Nephron progenitor cell (in vitro differentiated cells): Measurements from ENCODE around the gene TLL1.

Experiments
- DNase-seq: peaks from one replicate; pipeline ENCODE4 v3.0.0; 2021
- H3K27ac Mint-ChIP-seq: 2 replicates; pipeline ENCODE4 v1.8.0; 2021; ENCODE audit warnings: mild to moderate bottlenecking, moderate library complexity, mixed read lengths
- H3K27me3 Mint-ChIP-seq: 2 replicates; pipeline ENCODE4 v1.8.0; 2021; ENCODE audit warnings: mild to moderate bottlenecking, low read depth, mixed read lengths; ENCODE audit not compliant: poor library complexity
- H3K36me3 Mint-ChIP-seq: 2 replicates; pipeline ENCODE4 v1.8.0; 2021; ENCODE audit warnings: low read depth, mixed read lengths
- H3K4me1 Mint-ChIP-seq: 2 replicates; pipeline ENCODE4 v1.8.0; 2021; ENCODE audit warnings: mixed read lengths
- H3K4me3 Mint-ChIP-seq: 2 replicates; pipeline ENCODE4 v1.8.0; 2021; ENCODE audit warnings: mild to moderate bottlenecking, moderate library complexity, mixed read lengths
- H3K9me3 Mint-ChIP-seq: 2 replicates; pipeline ENCODE4 v1.8.0; 2021; ENCODE audit warnings: mild to moderate bottlenecking, moderate library complexity, mixed read lengths
- TF ChIP-seq, protein P1 (sequence below): fragments of 200-600 bp; sonication (generic); IDR thresholded peaks from 2 replicates; pipeline ENCODE4 v1.5.0; 2021; ENCODE audit warnings: antibody characterized with exemption

TLL1 gene

DNA sequence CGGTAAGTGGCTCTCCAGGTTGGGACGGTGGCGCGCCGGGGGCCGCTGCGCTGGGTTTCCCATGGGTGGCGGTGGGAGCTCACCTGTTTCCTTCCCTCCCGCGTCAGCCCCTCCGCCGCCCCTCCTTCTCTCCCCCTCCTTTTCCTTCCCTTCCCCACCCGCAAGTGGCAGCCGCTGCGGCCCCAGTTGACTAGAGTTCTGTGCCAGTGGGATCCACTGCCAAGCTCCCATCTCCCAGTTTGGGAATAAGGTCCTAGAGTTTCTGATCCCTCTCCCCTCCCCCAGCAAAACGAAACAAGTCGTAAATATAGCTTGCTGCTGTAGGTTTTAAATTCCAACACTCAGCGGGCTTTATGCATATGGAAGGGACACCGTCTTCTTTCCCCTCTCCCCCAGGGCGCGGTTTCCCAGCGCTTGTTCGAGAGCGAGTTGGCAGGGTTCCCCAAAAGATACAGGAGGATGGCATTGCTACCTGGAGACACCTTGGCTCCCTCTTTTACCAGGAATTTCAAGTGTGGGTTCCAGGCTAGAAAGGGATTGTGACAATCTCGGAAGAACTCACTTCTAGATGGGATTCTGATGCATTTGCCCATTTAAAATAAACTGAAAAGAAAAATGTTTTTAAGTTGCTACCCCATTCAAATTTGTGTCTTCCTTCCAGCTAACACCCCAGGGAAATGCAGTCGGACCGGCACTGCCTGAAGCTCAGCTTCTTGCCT, 1.2 kb downstream of the TLL1 start:
- peak; percentile 18 for DNase-seq
- TF ChIP-seq, protein P1, sequence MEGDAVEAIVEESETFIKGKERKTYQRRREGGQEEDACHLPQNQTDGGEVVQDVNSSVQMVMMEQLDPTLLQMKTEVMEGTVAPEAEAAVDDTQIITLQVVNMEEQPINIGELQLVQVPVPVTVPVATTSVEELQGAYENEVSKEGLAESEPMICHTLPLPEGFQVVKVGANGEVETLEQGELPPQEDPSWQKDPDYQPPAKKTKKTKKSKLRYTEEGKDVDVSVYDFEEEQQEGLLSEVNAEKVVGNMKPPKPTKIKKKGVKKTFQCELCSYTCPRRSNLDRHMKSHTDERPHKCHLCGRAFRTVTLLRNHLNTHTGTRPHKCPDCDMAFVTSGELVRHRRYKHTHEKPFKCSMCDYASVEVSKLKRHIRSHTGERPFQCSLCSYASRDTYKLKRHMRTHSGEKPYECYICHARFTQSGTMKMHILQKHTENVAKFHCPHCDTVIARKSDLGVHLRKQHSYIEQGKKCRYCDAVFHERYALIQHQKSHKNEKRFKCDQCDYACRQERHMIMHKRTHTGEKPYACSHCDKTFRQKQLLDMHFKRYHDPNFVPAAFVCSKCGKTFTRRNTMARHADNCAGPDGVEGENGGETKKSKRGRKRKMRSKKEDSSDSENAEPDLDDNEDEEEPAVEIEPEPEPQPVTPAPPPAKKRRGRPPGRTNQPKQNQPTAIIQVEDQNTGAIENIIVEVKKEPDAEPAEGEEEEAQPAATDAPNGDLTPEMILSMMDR, result no peak
- Mint-ChIP-seq H3K27ac (no peak overlapping the region), H3K4me1 (peaks cover 26% of the 10 kb centered on the region), H3K27me3 (peaks cover 82% of the 10 kb centered on the region), H3K9me3 (no peaks in the 10 kb centered on the region), H3K36me3 (no peaks in the 10 kb centered on the region), H3K4me3 (peak overlapping the region; percentile 81)

DNA sequence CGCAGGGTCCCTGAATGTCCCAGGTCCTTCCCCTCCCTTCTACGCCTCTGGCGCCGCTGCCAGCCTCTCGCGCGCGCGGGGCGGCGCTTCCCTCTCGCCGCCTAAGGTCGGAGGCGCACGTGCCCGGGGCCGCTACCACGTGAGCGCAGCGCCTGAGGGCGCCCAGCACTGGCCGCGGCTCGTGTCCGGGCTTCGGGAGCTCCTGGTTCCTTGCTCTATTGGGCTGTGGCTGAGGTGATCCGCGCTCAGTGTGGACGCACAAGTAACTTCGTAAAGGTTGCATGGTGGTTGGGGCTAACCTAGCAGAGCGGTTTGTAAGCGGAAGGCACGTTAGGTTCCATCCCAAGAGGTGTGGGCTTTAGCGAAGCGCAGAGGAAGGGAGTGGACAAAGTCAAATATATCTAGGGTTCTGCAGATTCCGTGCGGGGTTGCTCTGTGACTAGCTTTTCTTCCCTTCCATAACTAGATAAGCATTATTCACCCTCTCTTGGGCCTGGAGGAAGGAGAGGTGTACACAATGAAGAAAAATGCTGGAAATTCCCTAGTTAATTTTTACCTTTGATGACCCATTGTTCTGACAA, 1.8 kb downstream of the TLL1 start:
- peaks cover 76% of the 10 kb centered on the region for H3K27me3 Mint-ChIP-seq
- H3K27ac Mint-ChIP-seq, result no peak overlapping the region
- TF ChIP-seq, protein P1, result no peak
- DNase-seq, result peak; percentile 60
- H3K36me3 Mint-ChIP-seq, result no peaks in the 10 kb centered on the region
- H3K9me3 Mint-ChIP-seq, result no peaks in the 10 kb centered on the region
- H3K4me1 Mint-ChIP-seq, result peaks cover 26% of the 10 kb centered on the region
- peak overlapping the region; percentile 81 for H3K4me3 Mint-ChIP-seq

GRCh38 chr4:165875446-165875845, 2.4 kb downstream of the TLL1 start:
- Mint-ChIP-seq H3K27me3 (peaks cover 73% of the 10 kb centered on the region), H3K27ac (no peak overlapping the region), H3K4me3 (peak overlapping the region; percentile 81), H3K4me1 (peaks cover 26% of the 10 kb centered on the region), H3K9me3 (no peaks in the 10 kb centered on the region), H3K36me3 (no peaks in the 10 kb centered on the region)
- no peak for DNase-seq
- TF ChIP-seq, protein P1, result no peak

DNA sequence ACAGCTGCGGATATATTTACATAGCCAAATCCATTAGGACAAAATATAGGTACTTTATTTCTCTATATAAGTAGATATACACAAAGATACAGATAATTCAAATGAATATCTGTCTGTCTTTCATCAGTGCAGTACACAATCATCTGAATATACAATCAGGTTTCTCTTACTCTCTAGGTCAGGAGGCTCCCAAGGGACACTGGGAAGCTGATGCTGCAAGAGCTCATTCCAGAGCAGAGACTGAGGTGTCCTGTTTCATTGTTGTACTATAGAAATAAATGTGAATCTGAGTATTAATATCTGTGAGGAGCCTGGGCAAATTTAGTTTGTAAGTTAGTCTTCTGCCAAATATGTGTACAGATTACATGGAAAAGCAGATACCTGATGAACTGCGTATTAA, 4.2 kb downstream of the TLL1 start:
- DNase-seq, result no peak
- H3K27me3 Mint-ChIP-seq, result peaks cover 57% of the 10 kb centered on the region
- H3K9me3 Mint-ChIP-seq, result no peaks in the 10 kb centered on the region
- peaks cover 24% of the 10 kb centered on the region for H3K4me1 Mint-ChIP-seq
- no peaks in the 10 kb centered on the region for H3K36me3 Mint-ChIP-seq
- H3K27ac Mint-ChIP-seq, result no peak overlapping the region
- H3K4me3 Mint-ChIP-seq, result no peak overlapping the region
- TF ChIP-seq, protein P1, result no peak

DNA sequence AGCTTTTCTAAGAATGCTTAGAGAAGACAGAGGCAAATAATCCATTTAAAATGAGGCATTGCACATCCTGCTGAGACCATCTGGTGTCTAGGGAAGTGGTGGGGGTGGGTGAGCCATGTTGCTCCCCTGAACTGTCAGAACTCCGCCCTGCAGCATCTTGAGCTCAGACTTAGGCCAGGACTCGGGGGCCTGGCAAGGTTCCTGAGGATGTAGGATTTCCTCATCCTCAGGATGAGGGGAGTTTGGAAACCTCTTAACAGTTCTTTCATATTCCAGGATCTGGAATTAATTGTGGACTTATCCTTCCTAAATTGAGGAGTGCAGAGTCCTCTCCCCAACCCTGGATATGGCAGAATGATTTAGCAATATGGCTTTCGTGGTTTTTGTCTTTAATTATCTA, 6.6 kb downstream of the TLL1 start:
- DNase-seq, result no peak
- no peak overlapping the region for H3K4me3 Mint-ChIP-seq
- peaks cover 33% of the 10 kb centered on the region for H3K27me3 Mint-ChIP-seq
- H3K36me3 Mint-ChIP-seq, result no peaks in the 10 kb centered on the region
- peaks cover 5% of the 10 kb centered on the region for H3K4me1 Mint-ChIP-seq
- H3K9me3 Mint-ChIP-seq, result no peaks in the 10 kb centered on the region
- TF ChIP-seq, protein P1, result no peak
- H3K27ac Mint-ChIP-seq, result no peak overlapping the region

DNA sequence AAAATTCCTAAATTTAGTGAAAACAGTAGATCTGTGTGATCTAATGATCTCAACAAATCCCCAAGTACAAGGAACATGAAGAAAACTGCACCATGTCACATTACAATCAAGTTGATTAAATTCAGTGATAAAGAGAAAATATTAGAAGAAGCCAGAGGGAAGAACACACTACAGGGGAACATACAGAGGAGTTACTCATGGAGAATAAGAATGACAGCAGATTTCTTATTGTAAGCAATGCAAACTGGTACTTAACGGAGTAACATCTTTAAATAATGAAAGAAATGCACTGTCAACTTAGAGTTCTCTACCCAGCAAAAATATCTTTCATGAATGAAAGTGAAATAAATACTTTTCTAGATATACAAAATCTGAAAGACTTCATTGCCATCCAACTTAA, 21.1 kb downstream of the TLL1 start:
- no peak overlapping the region for H3K27ac Mint-ChIP-seq
- no peaks in the 10 kb centered on the region for H3K27me3 Mint-ChIP-seq
- no peak for DNase-seq
- H3K9me3 Mint-ChIP-seq, result peaks cover 28% of the 10 kb centered on the region
- H3K4me1 Mint-ChIP-seq, result no peaks in the 10 kb centered on the region
- no peaks in the 10 kb centered on the region for H3K36me3 Mint-ChIP-seq
- no peak overlapping the region for H3K4me3 Mint-ChIP-seq
- TF ChIP-seq, protein P1, result no peak
